HepG2 (cell line): Measurements from ENCODE around the gene INF2. TPM values are rescaled to one million over a fixed set of nuclear protein-coding genes. Genes with fewer than 3 reads are reported as not detected.
A peak's percentile ranks its signal among the peaks of the same experiment; 100 is the strongest.

Experiments
- ELF1 ChIP-seq: sonication (generic); formaldehyde crosslinking; IDR thresholded peaks from 2 replicates; pipeline ENCODE4 v1.4.0; 2020; ENCODE audit warnings: missing genetic modification reagents
- FOSL1 ChIP-seq: sonication (generic); formaldehyde crosslinking; IDR thresholded peaks from 2 replicates; pipeline ENCODE4 v1.9.0; 2021; ENCODE audit warnings: missing genetic modification reagents, borderline replicate concordance
- NCOA1 ChIP-seq: sonication (generic); formaldehyde crosslinking; IDR thresholded peaks from 2 replicates; pipeline ENCODE4 v1.9.0; 2021; ENCODE audit warnings: missing genetic modification reagents
- PHF21A ChIP-seq: sonication (generic); formaldehyde crosslinking; IDR thresholded peaks from 2 replicates; pipeline ENCODE4 v1.5.0; 2020; ENCODE audit warnings: mild to moderate bottlenecking, missing genetic modification reagents
- PPARG ChIP-seq: conservative IDR thresholded peaks from 2 replicates; pipeline ENCODE4 v1.6.1; 2016; ENCODE audit warnings: missing biosample characterization, missing genetic modification reagents
- SAP130 ChIP-seq: IDR thresholded peaks from 2 replicates; pipeline ENCODE4 v1.6.1; 2016; ENCODE audit warnings: low read depth
- SNAPC2 ChIP-seq: sonication (generic); formaldehyde crosslinking; IDR thresholded peaks from 2 replicates; pipeline ENCODE4 v1.8.1; 2022; ENCODE audit warnings: mild to moderate bottlenecking, missing genetic modification reagents
- TBX2 ChIP-seq: sonication (generic); formaldehyde crosslinking; IDR thresholded peaks from 2 replicates; pipeline ENCODE4 v1.5.0; 2020; ENCODE audit warnings: missing genetic modification reagents, mild to moderate bottlenecking, borderline replicate concordance
- TEAD3 ChIP-seq: optimal IDR thresholded peaks from 2 replicates; pipeline ENCODE3; 2016; ENCODE audit warnings: borderline replicate concordance
- ZBTB42 ChIP-seq: sonication (generic); formaldehyde crosslinking; IDR thresholded peaks from 2 replicates; pipeline ENCODE4 v1.5.0; 2020; ENCODE audit warnings: mild to moderate bottlenecking, missing genetic modification reagents
- ZFP41 ChIP-seq: sonication (generic); formaldehyde crosslinking; IDR thresholded peaks from 2 replicates; pipeline ENCODE4 v1.4.0; 2020; ENCODE audit warnings: mild to moderate bottlenecking, missing genetic modification reagents, borderline replicate concordance
- ZNF282 ChIP-seq: fragments of 450-650 bp; IDR thresholded peaks from 2 replicates; pipeline ENCODE4 v1.6.1; 2018; ENCODE audit not compliant: partially characterized antibody
- ZNF383 ChIP-seq: sonication (generic); formaldehyde crosslinking; IDR thresholded peaks from 2 replicates; pipeline ENCODE4 v1.4.0; 2020; ENCODE audit warnings: missing genetic modification reagents, mild to moderate bottlenecking, borderline replicate concordance
- ZNF678 ChIP-seq: sonication (generic); formaldehyde crosslinking; IDR thresholded peaks from 2 replicates; pipeline ENCODE4 v1.4.0; 2020; ENCODE audit warnings: mild to moderate bottlenecking, missing genetic modification reagents
- ZSCAN12 ChIP-seq: sonication (generic); formaldehyde crosslinking; IDR thresholded peaks from 2 replicates; pipeline ENCODE4 v1.9.0; 2021; ENCODE audit warnings: mild to moderate bottlenecking, missing genetic modification reagents
- polyA plus RNA-seq, 8 experiments: library from polyadenylated mRNA; depleted of rRNA in 3 of 8; stranded (reverse) in 7 of 8; unstranded in 1 of 8; fragments of >200 nt; fragmentation: Illumina TruSeq in 4 of 8; extraction: Trizol in 4 of 8; gene quantifications; 2 replicates each; pipeline versions ENCODE4 v1.2.1 to v1.2.3, GENCODE V29; 2011 to 2016; ENCODE audit warnings: low read depth in 4 of 8, missing spikeins in 1 of 8, mixed read lengths in 1 of 8; ENCODE audit not compliant: insufficient read depth in 1 of 8
- total RNA-seq, 5 experiments: library from RNA; depleted of rRNA; stranded (reverse); fragments of >200 nt; fragmentation: Illumina TruSeq; extraction: Trizol; gene quantifications; 2 replicates each; pipeline ENCODE4 v1.2.3, GENCODE V29; 2016; ENCODE audit warnings: low read depth in 1 of 5
- TF ChIP-seq, protein P1 (sequence below): sonication (generic); formaldehyde crosslinking; IDR thresholded peaks from 2 replicates; pipeline ENCODE4 v1.4.0; 2020; ENCODE audit warnings: missing genetic modification reagents, borderline replicate concordance
- TF ChIP-seq, protein P2 (sequence below): IDR thresholded peaks from 2 replicates; pipeline ENCODE4 v1.6.1; 2016; ENCODE audit warnings: mild to moderate bottlenecking
- TF ChIP-seq, protein P3 (sequence below): sonication (generic); formaldehyde crosslinking; IDR thresholded peaks from 2 replicates; pipeline ENCODE4 v1.5.0; 2020; ENCODE audit warnings: mild to moderate bottlenecking, missing genetic modification reagents, borderline replicate concordance

INF2 gene
- total and polyA plus RNA-seq, 2 of the 13 experiments (the other 11 are each of a cell fraction or from before 2014, with no cell fraction given): 16.4 to 26.4 TPM

DNA sequence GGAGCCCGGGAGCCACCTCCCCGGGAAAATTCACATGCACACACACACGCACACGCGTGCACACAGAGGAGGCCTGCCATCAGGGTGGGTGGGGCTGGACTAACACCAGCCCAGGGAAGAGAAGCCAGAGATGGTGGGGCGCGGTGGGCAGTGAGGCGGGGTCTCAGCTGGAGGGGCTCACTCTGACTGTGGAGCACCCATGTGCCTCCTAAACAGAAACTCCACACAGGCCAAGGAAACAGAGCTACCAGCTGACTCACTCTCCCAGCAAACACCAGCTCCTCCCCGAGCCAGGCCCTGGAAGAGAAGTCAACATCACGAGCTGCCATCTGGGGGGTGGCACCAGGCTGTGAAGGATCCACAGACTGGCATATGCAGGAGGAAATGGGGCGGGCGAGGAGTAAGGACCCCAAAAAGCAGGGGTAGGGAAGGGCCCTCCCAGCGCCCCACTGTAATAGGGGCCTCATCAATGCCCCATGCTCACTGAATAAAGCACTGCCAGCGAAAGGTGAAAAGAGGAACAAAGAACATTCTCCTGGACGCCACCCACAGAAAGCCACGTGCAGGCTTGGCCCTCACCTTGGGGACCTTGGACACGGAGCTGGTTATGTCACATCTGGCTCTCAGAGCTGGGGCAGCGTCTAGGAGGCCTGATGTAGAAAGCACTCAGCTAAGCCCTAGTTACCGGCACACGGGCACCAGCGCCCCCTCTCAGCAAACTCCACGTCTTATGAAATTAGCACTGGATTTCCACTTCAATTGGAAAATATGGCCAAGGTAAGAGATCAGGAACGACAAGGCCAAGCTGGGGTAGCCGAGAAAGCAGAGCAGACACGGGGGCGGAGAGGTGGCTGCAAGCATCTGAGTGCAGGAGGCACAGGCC, 8.4 kb upstream of the INF2 start (continued):
- no peak for TF ChIP-seq FOSL1 (CRISPR knock-in tag)
- peak; percentile 78 for TF ChIP-seq PHF21A (CRISPR knock-in tag)
- peak; percentile 53 for TF ChIP-seq TEAD3 (CRISPR knock-in tag)
- TF ChIP-seq, protein P1, sequence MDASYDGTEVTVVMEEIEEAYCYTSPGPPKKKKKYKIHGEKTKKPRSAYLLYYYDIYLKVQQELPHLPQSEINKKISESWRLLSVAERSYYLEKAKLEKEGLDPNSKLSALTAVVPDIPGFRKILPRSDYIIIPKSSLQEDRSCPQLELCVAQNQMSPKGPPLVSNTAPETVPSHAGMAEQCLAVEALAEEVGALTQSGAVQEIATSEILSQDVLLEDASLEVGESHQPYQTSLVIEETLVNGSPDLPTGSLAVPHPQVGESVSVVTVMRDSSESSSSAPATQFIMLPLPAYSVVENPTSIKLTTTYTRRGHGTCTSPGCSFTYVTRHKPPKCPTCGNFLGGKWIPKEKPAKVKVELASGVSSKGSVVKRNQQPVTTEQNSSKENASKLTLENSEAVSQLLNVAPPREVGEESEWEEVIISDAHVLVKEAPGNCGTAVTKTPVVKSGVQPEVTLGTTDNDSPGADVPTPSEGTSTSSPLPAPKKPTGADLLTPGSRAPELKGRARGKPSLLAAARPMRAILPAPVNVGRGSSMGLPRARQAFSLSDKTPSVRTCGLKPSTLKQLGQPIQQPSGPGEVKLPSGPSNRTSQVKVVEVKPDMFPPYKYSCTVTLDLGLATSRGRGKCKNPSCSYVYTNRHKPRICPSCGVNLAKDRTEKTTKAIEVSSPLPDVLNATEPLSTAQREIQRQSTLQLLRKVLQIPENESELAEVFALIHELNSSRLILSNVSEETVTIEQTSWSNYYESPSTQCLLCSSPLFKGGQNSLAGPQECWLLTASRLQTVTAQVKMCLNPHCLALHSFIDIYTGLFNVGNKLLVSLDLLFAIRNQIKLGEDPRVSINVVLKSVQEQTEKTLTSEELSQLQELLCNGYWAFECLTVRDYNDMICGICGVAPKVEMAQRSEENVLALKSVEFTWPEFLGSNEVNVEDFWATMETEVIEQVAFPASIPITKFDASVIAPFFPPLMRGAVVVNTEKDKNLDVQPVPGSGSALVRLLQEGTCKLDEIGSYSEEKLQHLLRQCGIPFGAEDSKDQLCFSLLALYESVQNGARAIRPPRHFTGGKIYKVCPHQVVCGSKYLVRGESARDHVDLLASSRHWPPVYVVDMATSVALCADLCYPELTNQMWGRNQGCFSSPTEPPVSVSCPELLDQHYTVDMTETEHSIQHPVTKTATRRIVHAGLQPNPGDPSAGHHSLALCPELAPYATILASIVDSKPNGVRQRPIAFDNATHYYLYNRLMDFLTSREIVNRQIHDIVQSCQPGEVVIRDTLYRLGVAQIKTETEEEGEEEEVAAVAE: no peak
- no peak for TF ChIP-seq ZNF383
- peak; percentile 38; the same call in 1 of the 2 replicates for TF ChIP-seq TBX2 (CRISPR knock-in tag)
- TF ChIP-seq SAP130 (CRISPR knock-in tag): peak; percentile 50
- no peak for TF ChIP-seq ZFP41 (CRISPR knock-in tag)
- no peak for TF ChIP-seq ZNF678 (CRISPR knock-in tag)
- no peak for TF ChIP-seq ELF1
- TF ChIP-seq ZNF282: no peak
- TF ChIP-seq NCOA1 (CRISPR knock-in tag): no peak
- TF ChIP-seq, protein P2, sequence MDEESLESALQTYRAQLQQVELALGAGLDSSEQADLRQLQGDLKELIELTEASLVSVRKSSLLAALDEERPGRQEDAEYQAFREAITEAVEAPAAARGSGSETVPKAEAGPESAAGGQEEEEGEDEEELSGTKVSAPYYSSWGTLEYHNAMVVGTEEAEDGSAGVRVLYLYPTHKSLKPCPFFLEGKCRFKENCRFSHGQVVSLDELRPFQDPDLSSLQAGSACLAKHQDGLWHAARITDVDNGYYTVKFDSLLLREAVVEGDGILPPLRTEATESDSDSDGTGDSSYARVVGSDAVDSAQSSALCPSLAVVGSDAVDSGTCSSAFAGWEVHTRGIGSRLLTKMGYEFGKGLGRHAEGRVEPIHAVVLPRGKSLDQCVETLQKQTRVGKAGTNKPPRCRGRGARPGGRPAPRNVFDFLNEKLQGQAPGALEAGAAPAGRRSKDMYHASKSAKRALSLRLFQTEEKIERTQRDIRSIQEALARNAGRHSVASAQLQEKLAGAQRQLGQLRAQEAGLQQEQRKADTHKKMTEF (CRISPR knock-in tag): 0 out of 2 replicates have a peak, but pooled peaks have one; percentile 18
- TF ChIP-seq SNAPC2: no peak
- no peak for TF ChIP-seq ZBTB42
- no peak for TF ChIP-seq ZSCAN12 (CRISPR knock-in tag)
- no peak for TF ChIP-seq PPARG (CRISPR knock-in tag)
- TF ChIP-seq, protein P3, sequence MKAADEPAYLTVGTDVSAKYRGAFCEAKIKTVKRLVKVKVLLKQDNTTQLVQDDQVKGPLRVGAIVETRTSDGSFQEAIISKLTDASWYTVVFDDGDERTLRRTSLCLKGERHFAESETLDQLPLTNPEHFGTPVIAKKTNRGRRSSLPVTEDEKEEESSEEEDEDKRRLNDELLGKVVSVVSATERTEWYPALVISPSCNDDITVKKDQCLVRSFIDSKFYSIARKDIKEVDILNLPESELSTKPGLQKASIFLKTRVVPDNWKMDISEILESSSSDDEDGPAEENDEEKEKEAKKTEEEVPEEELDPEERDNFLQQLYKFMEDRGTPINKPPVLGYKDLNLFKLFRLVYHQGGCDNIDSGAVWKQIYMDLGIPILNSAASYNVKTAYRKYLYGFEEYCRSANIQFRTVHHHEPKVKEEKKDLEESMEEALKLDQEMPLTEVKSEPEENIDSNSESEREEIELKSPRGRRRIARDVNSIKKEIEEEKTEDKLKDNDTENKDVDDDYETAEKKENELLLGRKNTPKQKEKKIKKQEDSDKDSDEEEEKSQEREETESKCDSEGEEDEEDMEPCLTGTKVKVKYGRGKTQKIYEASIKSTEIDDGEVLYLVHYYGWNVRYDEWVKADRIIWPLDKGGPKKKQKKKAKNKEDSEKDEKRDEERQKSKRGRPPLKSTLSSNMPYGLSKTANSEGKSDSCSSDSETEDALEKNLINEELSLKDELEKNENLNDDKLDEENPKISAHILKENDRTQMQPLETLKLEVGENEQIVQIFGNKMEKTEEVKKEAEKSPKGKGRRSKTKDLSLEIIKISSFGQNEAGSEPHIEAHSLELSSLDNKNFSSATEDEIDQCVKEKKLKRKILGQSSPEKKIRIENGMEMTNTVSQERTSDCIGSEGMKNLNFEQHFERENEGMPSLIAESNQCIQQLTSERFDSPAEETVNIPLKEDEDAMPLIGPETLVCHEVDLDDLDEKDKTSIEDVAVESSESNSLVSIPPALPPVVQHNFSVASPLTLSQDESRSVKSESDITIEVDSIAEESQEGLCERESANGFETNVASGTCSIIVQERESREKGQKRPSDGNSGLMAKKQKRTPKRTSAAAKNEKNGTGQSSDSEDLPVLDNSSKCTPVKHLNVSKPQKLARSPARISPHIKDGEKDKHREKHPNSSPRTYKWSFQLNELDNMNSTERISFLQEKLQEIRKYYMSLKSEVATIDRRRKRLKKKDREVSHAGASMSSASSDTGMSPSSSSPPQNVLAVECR: no peak
